PC-9 (cell line): ENCODE data around the gene XPNPEP3. TPM values are rescaled to one million over a fixed set of nuclear protein-coding genes. Genes with fewer than 3 reads are reported as not detected.
A peak's percentile ranks its signal among the peaks of the same experiment; 100 is the strongest.

ENCODE experiments used
- BruUV-seq: library from RNA; stranded (reverse); fragments of 400-500 nt; replicated peaks from 2 replicates; lab custom pipeline; 2021; lab: Mats Ljungman, UMichigan
- CTCF ChIA-PET: fragments of 300-600 bp; sonication (Branson Sonifier 250); formaldehyde crosslinking; loops from one replicate; lab custom pipeline; 2022; ENCODE audit warnings: antibody characterized with exemption; lab: Charles Lee
- POLR2A ChIA-PET: fragments of 300-600 bp; sonication (Branson Sonifier 250); formaldehyde crosslinking; loops from one replicate; lab custom pipeline; 2022; ENCODE audit warnings: antibody characterized with exemption; ENCODE audit not compliant: unreplicated experiment; lab: Charles Lee
- DNase-seq, 2 experiments: peaks; one replicate each; pipeline versions ENCODE4 v3.0.0 to v3.0.0-alpha.2; 2015 to 2022; ENCODE audit warnings: mixed read lengths in 1 of 2
- H2AFZ ChIP-seq: fragments of 200-600 bp; sonication (generic); 2 replicates; pipeline ENCODE4 v1.8.1; 2017; ENCODE audit warnings: antibody characterized with exemption
- H3F3A ChIP-seq: fragments of 200-600 bp; sonication (generic); 2 replicates; pipeline ENCODE4 v1.8.1; 2017; ENCODE audit warnings: antibody characterized with exemption, mild to moderate bottlenecking, low read depth; ENCODE audit not compliant: insufficient read depth
- H3K27ac ChIP-seq: fragments of 200-600 bp; sonication (generic); 2 replicates; pipeline ENCODE4 v1.6.1; 2016; ENCODE audit warnings: mixed run types
- H3K27me3 ChIP-seq: fragments of 200-600 bp; sonication (generic); 2 replicates; pipeline ENCODE4 v1.6.1; 2016; ENCODE audit warnings: low read depth, mixed run types; ENCODE audit not compliant: insufficient read depth
- H3K36me3 ChIP-seq: fragments of 200-600 bp; sonication (generic); 2 replicates; pipeline ENCODE4 v1.6.1; 2016; ENCODE audit warnings: low read depth, mixed run types
- H3K4me1 ChIP-seq: fragments of 200-600 bp; sonication (generic); replicated peaks from 2 replicates; pipeline ENCODE4 v1.6.1; 2016; ENCODE audit warnings: mixed run types; ENCODE audit not compliant: insufficient read depth
- H3K4me2 ChIP-seq: fragments of 200-600 bp; sonication (generic); 2 replicates; pipeline ENCODE4 v1.6.1; 2017; ENCODE audit warnings: mixed run types
- H3K4me3 ChIP-seq: fragments of 200-600 bp; sonication (generic); 2 replicates; pipeline ENCODE4 v1.6.1; 2016; ENCODE audit warnings: mixed run types
- H3K79me2 ChIP-seq: fragments of 200-600 bp; sonication (generic); 2 replicates; pipeline ENCODE4 v1.6.1; 2017; ENCODE audit warnings: low read depth, mixed run types
- H3K9me2 ChIP-seq: fragments of 200-600 bp; sonication (generic); 2 replicates; pipeline ENCODE4 v1.8.1; 2017; ENCODE audit warnings: mild to moderate bottlenecking; ENCODE audit not compliant: insufficient read depth
- H3K9me3 ChIP-seq: fragments of 200-600 bp; sonication (generic); 2 replicates; pipeline ENCODE4 v1.8.1; 2016; ENCODE audit warnings: low read depth; ENCODE audit not compliant: insufficient read depth
- H4K20me1 ChIP-seq: fragments of 200-600 bp; sonication (generic); 2 replicates; pipeline ENCODE4 v1.8.1; 2017; ENCODE audit not compliant: insufficient read depth
- EZH2 ChIP-seq: fragments of 200-600 bp; sonication (generic); IDR thresholded peaks from 2 replicates; pipeline ENCODE4 v1.8.0; 2017; ENCODE audit warnings: antibody characterized with exemption, low read depth
- intact Hi-C: fragments of 100-400 bp; cut with micrococcal nuclease; formaldehyde crosslinking; loops from one replicate; pipeline ENCODE4 v1.10.0; 2022; ENCODE audit not compliant: unreplicated experiment
- total RNA-seq: library from RNA; stranded (reverse); gene quantifications from 2 replicates; pipeline ENCODE4 v1.2.3, GENCODE V29; 2021
- TF ChIP-seq, protein P1 (sequence below): fragments of 200-600 bp; sonication (generic); conservative IDR thresholded peaks from 2 replicates; pipeline ENCODE4 v1.6.1; 2017; ENCODE audit warnings: mixed run types, antibody characterized with exemption, mild to moderate bottlenecking, moderate library complexity

The XPNPEP3 gene
- total RNA-seq, 1 experiment from 2014 or later, result 42.7 TPM

DNA sequence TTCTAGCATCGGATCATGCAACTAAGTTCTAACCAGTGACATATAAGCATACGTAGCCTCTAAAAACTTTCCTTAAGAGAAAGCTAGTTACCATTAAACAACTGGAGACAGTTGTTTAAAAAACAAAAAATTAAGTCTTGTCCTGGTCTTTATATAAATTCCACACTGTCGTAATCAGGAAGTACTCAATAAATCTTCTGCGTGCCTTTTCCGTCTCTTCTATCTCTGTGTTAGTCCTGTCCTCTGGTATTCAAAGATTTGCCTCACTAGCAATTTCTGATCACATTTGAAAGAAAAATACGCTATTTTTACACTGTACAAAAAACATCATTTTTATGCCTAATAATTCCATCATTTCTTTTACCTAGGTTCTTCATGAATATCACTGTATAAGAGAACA is 27.8 kb upstream of the XPNPEP3 start:
- CTCF ChIA-PET, result no interaction called here
- intact Hi-C loops, result no loop called here
- Histone ChIP-seq H3K4me1 (no peaks in the 10 kb centered on the region), H3K36me3 (peaks cover 77% of the 10 kb centered on the region), H4K20me1 (peaks cover 18% of the 10 kb centered on the region), H3K27me3 (no peaks in the 10 kb centered on the region), H3K27ac (no peak overlapping the region), H3K4me2 (no peak overlapping the region), H3F3A (peaks cover 50% of the 10 kb centered on the region; the same call in 1 of the 2 replicates), H3K4me3 (no peak overlapping the region), H3K9me3 (no peaks in the 10 kb centered on the region), H3K9me2 (no peaks in the 10 kb centered on the region), H2AFZ (no peak overlapping the region), H3K79me2 (no peaks in the 10 kb centered on the region)
- DNase-seq, result no peak
- TF ChIP-seq, protein P1, sequence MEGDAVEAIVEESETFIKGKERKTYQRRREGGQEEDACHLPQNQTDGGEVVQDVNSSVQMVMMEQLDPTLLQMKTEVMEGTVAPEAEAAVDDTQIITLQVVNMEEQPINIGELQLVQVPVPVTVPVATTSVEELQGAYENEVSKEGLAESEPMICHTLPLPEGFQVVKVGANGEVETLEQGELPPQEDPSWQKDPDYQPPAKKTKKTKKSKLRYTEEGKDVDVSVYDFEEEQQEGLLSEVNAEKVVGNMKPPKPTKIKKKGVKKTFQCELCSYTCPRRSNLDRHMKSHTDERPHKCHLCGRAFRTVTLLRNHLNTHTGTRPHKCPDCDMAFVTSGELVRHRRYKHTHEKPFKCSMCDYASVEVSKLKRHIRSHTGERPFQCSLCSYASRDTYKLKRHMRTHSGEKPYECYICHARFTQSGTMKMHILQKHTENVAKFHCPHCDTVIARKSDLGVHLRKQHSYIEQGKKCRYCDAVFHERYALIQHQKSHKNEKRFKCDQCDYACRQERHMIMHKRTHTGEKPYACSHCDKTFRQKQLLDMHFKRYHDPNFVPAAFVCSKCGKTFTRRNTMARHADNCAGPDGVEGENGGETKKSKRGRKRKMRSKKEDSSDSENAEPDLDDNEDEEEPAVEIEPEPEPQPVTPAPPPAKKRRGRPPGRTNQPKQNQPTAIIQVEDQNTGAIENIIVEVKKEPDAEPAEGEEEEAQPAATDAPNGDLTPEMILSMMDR, result no peak
- TF ChIP-seq EZH2, result no peak
- POLR2A ChIA-PET, result no interaction called here
- BruUV-seq, result no TSS peak

DNA sequence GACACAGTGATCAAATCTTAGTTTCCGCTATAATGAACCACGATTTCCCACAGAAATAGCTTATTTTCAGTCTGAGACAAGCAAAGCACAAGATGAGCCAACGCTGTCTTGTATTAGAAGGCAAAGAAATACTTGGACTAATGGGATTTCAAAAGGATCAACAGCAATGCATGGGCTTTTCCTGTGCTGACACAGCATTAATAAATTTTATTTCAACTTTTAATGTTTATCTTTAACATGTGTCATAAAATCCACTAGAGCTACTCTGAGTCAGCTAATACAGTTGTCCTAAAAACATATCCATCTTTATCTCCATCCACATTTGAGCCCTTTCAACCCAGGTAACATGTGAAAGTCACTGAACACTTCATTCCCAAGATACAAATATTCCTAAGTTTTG is 22.3 kb upstream of the XPNPEP3 start:
- POLR2A ChIA-PET, result no interaction called here
- no TSS peak for BruUV-seq
- no peak overlapping the region for H3K4me3 ChIP-seq
- peaks cover 54% of the 10 kb centered on the region; the same call in 1 of the 2 replicates for H3F3A ChIP-seq
- no peak overlapping the region for H3K4me2 ChIP-seq
- 0 out of 2 replicates have a peak overlapping the region, but pooled peaks have one; percentile 10 for H3K27ac ChIP-seq
- no peaks in the 10 kb centered on the region for H3K27me3 ChIP-seq
- peaks cover 55% of the 10 kb centered on the region for H4K20me1 ChIP-seq
- H3K4me1 ChIP-seq, result no peaks in the 10 kb centered on the region
- no peaks in the 10 kb centered on the region for H3K9me3 ChIP-seq
- H2AFZ ChIP-seq, result no peak overlapping the region
- CTCF ChIA-PET, result no interaction called here
- peaks cover 80% of the 10 kb centered on the region for H3K36me3 ChIP-seq
- no peaks in the 10 kb centered on the region for H3K9me2 ChIP-seq
- TF ChIP-seq, protein P1, result no peak
- TF ChIP-seq EZH2, result no peak
- intact Hi-C loops, result no loop called here
- peaks cover 29% of the 10 kb centered on the region for H3K79me2 ChIP-seq
- DNase-seq, result no peak

DNA sequence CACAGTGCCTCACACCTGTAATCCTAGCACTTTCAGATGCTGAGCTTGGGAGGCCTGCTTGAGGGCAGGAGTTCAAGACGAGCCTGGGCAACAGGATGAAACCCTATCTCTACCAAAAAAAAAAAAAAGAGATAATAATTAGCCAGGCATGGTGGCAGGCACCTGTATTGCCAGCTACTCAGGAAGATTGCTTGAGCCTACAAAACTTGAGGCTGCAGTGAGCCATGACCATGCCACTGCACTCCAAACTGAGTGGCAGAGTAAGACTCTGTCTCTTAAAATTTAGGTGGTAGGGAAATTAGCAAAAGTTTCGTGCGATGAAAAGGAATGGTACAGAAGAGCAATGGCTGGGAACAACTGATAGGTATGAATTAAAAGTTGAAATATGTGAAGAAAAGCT is 18.5 kb upstream of the XPNPEP3 start:
- POLR2A ChIA-PET, result interaction anchor here (0.6 to 0.7 kb wide), 3 partner anchors 431 to 539 kb away, joined by 3 to 11 read pairs (median 6); no protein-coding TSS in a partner anchor
- Histone ChIP-seq H3K27ac (no peak overlapping the region), H2AFZ (no peak overlapping the region), H3K4me2 (no peak overlapping the region), H3K4me3 (no peak overlapping the region), H4K20me1 (peaks cover 66% of the 10 kb centered on the region), H3K4me1 (0 out of 2 replicates have a peak, but pooled peaks cover 3% of the 10 kb centered on the region), H3K27me3 (no peaks in the 10 kb centered on the region), H3K79me2 (peaks cover 60% of the 10 kb centered on the region), H3K9me2 (no peaks in the 10 kb centered on the region), H3K9me3 (no peaks in the 10 kb centered on the region), H3K36me3 (peaks cover 80% of the 10 kb centered on the region), H3F3A (peaks cover 50% of the 10 kb centered on the region; the same call in 1 of the 2 replicates)
- CTCF ChIA-PET, result no interaction called here
- DNase-seq, result no peak
- TF ChIP-seq, protein P1, result no peak
- TF ChIP-seq EZH2, result no peak
- no TSS peak for BruUV-seq
- intact Hi-C loops, result no loop called here
